H1 (cell line): ENCODE measurements around the gene SCN1B. TPM values are rescaled to one million over a fixed set of nuclear protein-coding genes. Genes with fewer than 3 reads are reported as not detected.

Experiments
- CTCF ChIA-PET: fragments of 300-600 bp; sonication (Branson Sonifier 250); formaldehyde crosslinking; loops from one replicate; lab custom pipeline; 2021; ENCODE audit not compliant: partially characterized antibody; lab: Charles Lee
- POLR2A ChIA-PET: fragments of 300-600 bp; sonication (Branson Sonifier 250); formaldehyde crosslinking; loops from one replicate; lab custom pipeline; 2021; ENCODE audit warnings: inconsistent platforms; ENCODE audit not compliant: partially characterized antibody; lab: Charles Lee
- DNase-seq, 2 experiments: peaks; one replicate each; pipeline versions ENCODE4 v3.0.0 to v3.0.0-alpha.2; 2010 to 2022; ENCODE audit warnings: low spot score in 2 of 2, low read depth in 1 of 2, mixed read lengths in 1 of 2
- FAIRE-seq: peaks from 2 replicates; lab custom pipeline; 2011; peaks lifted over from hg19 to GRCh38; lab: Jason Lieb, UNC
- H2AFZ ChIP-seq: 2 replicates; pipeline ENCODE4 v1.8.1; 2012; ENCODE audit warnings: low read length, inconsistent platforms
- H2AK5ac ChIP-seq: 2 replicates; pipeline ENCODE4 v1.6.1; 2013; ENCODE audit warnings: low read depth, low read length
- H2BK120ac ChIP-seq: replicated peaks from 2 replicates; pipeline ENCODE3; 2013; ENCODE audit warnings: low read depth, low read length, inconsistent platforms
- H2BK12ac ChIP-seq: 2 replicates; pipeline ENCODE4 v1.6.1; 2013; ENCODE audit warnings: low read depth, low read length
- H2BK15ac ChIP-seq: 2 replicates; pipeline ENCODE4 v1.6.1; 2013; ENCODE audit warnings: low read length
- H2BK20ac ChIP-seq: 2 replicates; pipeline ENCODE4 v1.6.1; 2013; ENCODE audit warnings: low read length
- H2BK5ac ChIP-seq: 2 replicates; pipeline ENCODE4 v1.6.1; 2013; ENCODE audit warnings: low read depth, low read length
- H3K14ac ChIP-seq: 2 replicates; pipeline ENCODE4 v1.6.1; 2013; ENCODE audit warnings: inconsistent platforms; ENCODE audit not compliant: insufficient read length
- H3K18ac ChIP-seq: 2 replicates; pipeline ENCODE4 v1.6.1; 2013; ENCODE audit warnings: low read length; ENCODE audit errors: extremely low read depth
- H3K23ac ChIP-seq: 2 replicates; pipeline ENCODE4 v1.6.1; 2013; ENCODE audit warnings: inconsistent platforms; ENCODE audit not compliant: insufficient read length
- H3K23me2 ChIP-seq: 2 replicates; pipeline ENCODE4 v1.6.1; 2013; ENCODE audit warnings: low read depth, low read length
- H3K27ac ChIP-seq: 2 replicates; pipeline ENCODE4 v1.6.1; 2011; ENCODE audit warnings: low read depth, low read length, inconsistent platforms
- H3K27me3 ChIP-seq, 4 experiments: replicated peaks in 1 of 4; 1 replicate in 1 of 4; 2 replicates in 3 of 4; pipeline versions ENCODE4 v1.6.1 to v1.8.1; 2011 to 2013; ENCODE audit warnings: low read length in 3 of 4, mild to moderate bottlenecking in 3 of 4, inconsistent platforms in 2 of 4, mixed read lengths in 2 of 4, moderate library complexity in 1 of 4; ENCODE audit not compliant: control insufficient read depth in 3 of 4, insufficient read depth in 3 of 4; ENCODE audit errors: extremely low read depth in 1 of 4
- H3K36me3 ChIP-seq, 4 experiments: 2 replicates each; pipeline versions ENCODE4 v1.6.1 to v1.8.1; 2011 to 2013; ENCODE audit warnings: mild to moderate bottlenecking in 4 of 4, low read length in 3 of 4, moderate library complexity in 2 of 4, control low read depth in 1 of 4, inconsistent platforms in 1 of 4; ENCODE audit not compliant: insufficient read depth in 4 of 4, control insufficient read depth in 2 of 4
- H3K4ac ChIP-seq: replicated peaks from 2 replicates; pipeline ENCODE3; 2013; ENCODE audit warnings: low read length, low read depth, mixed read lengths, inconsistent platforms; ENCODE audit not compliant: insufficient read length
- H3K4me1 ChIP-seq, 4 experiments: replicated peaks in 1 of 4; 1 replicate in 1 of 4; 2 replicates in 3 of 4; pipeline versions ENCODE4 v1.6.1 to v1.8.1; 2011 to 2013; ENCODE audit warnings: low read length in 3 of 4, inconsistent platforms in 2 of 4, mixed read lengths in 1 of 4; ENCODE audit not compliant: insufficient read depth in 4 of 4, control insufficient read depth in 3 of 4
- H3K4me2 ChIP-seq, 2 experiments: 2 replicates each; pipeline versions ENCODE4 v1.6.1 to v1.8.1; 2011 to 2013; ENCODE audit warnings: low read depth in 2 of 2, low read length in 2 of 2, control low read depth in 1 of 2, inconsistent platforms in 1 of 2, mild to moderate bottlenecking in 1 of 2; ENCODE audit not compliant: insufficient read depth in 1 of 2
- H3K4me3 ChIP-seq, 4 experiments: fragments of 200-600, 300-600 bp in 1 of 4; sonication (generic), shearing (Covaris generic), sonication (Bioruptor Twin) in 1 of 4; 2 replicates each; pipeline versions ENCODE4 v1.5.1 to v1.8.1; 2011 to 2016; ENCODE audit warnings: low read length in 4 of 4, low read depth in 3 of 4, control low read depth in 2 of 4, inconsistent platforms in 2 of 4, mild to moderate bottlenecking in 2 of 4, mixed read lengths in 1 of 4, moderate library complexity in 1 of 4; ENCODE audit not compliant: insufficient read depth in 2 of 4; ENCODE audit errors: extremely low read depth in 1 of 4
- H3K56ac ChIP-seq: replicated peaks from 2 replicates; pipeline ENCODE3; 2013; ENCODE audit warnings: low read depth, mild to moderate bottlenecking, mixed read lengths, low read length, inconsistent platforms; ENCODE audit not compliant: insufficient read length
- H3K79me1 ChIP-seq: 2 replicates; pipeline ENCODE4 v1.6.1; 2013; ENCODE audit warnings: low read depth, low read length, control low read depth
- H3K79me2 ChIP-seq, 2 experiments: 2 replicates each; pipeline versions ENCODE4 v1.6.1 to v1.8.1; 2012 to 2013; ENCODE audit warnings: low read length in 2 of 2, mild to moderate bottlenecking in 2 of 2, inconsistent platforms in 1 of 2; ENCODE audit not compliant: insufficient read depth in 2 of 2, control insufficient read depth in 1 of 2
- H3K9ac ChIP-seq, 4 experiments: replicated peaks in 1 of 4; 1 replicate in 1 of 4; 2 replicates in 3 of 4; pipeline versions ENCODE4 v1.6.1 to v1.8.1; 2011 to 2013; ENCODE audit warnings: low read depth in 3 of 4, low read length in 3 of 4, control low read depth in 2 of 4, mild to moderate bottlenecking in 2 of 4, moderate library complexity in 2 of 4, inconsistent platforms in 1 of 4; ENCODE audit errors: extremely low read depth in 1 of 4
- H3K9me3 ChIP-seq, 2 experiments: 2 replicates each; pipeline versions ENCODE4 v1.6.1 to v1.8.1; 2012 to 2013; ENCODE audit warnings: mild to moderate bottlenecking in 2 of 2, moderate library complexity in 2 of 2, control low read depth in 1 of 2, inconsistent platforms in 1 of 2, low read depth in 1 of 2, low read length in 1 of 2, mixed read lengths in 1 of 2; ENCODE audit not compliant: insufficient read depth in 2 of 2
- H4K20me1 ChIP-seq, 2 experiments: replicated peaks in 1 of 2; 2 replicates each; pipeline versions ENCODE3 to v1.8.1; 2011 to 2013; ENCODE audit warnings: inconsistent platforms in 2 of 2, low read length in 2 of 2, mild to moderate bottlenecking in 1 of 2; ENCODE audit not compliant: insufficient read depth in 2 of 2, control insufficient read depth in 1 of 2
- H4K5ac ChIP-seq: 2 replicates; pipeline ENCODE4 v1.6.1; 2013; ENCODE audit warnings: low read length, low read depth, mixed read lengths, inconsistent platforms; ENCODE audit not compliant: insufficient read length
- H4K8ac ChIP-seq: 2 replicates; pipeline ENCODE4 v1.8.0; 2013; ENCODE audit warnings: mild to moderate bottlenecking, moderate library complexity, low read length, inconsistent platforms; ENCODE audit not compliant: insufficient read depth; ENCODE audit errors: extremely low read depth
- H4K91ac ChIP-seq: replicated peaks from 2 replicates; pipeline ENCODE3; 2013; ENCODE audit warnings: low read length, mixed read lengths, inconsistent platforms; ENCODE audit not compliant: insufficient read length
- E2F6 ChIP-seq: IDR thresholded peaks from 2 replicates; pipeline ENCODE4 v1.6.1; 2012; ENCODE audit warnings: inconsistent platforms
- EZH2 ChIP-seq: fragments of 200-600 bp; sonication (generic); IDR thresholded peaks from 2 replicates; pipeline ENCODE4 v1.7.1; 2012; ENCODE audit warnings: low read depth, mild to moderate bottlenecking, moderate library complexity, low read length, inconsistent platforms; ENCODE audit not compliant: severe bottlenecking
- SRF ChIP-seq: IDR thresholded peaks from 2 replicates; pipeline ENCODE4 v1.6.1; 2011; ENCODE audit warnings: mild to moderate bottlenecking, low read depth, low read length, moderate library complexity
- TAF1 ChIP-seq: IDR thresholded peaks from 2 replicates; pipeline ENCODE4 v1.6.1; 2011; ENCODE audit warnings: mild to moderate bottlenecking, low read depth, low read length
- USF2 ChIP-seq: IDR thresholded peaks from 2 replicates; pipeline ENCODE4 v1.6.1; 2011; ENCODE audit warnings: low read length, improper control_type of control experiment
- WGBS, 2 experiments: shearing (Covaris generic) in 1 of 2; methylation state at CpG; one replicate each; pipeline versions ENCODE4 v1.1.6 to v1.1.7; 2013 to 2015; ENCODE audit warnings: low lambda C conversion rate in 2 of 2, mixed read lengths in 2 of 2, inconsistent platforms in 1 of 2, low coverage in 1 of 2, missing lambda C conversion rate in 1 of 2; ENCODE audit not compliant: insufficient replicate concordance in 2 of 2, insufficient coverage in 1 of 2, insufficient read length in 1 of 2; ENCODE audit errors: extremely low coverage in 1 of 2, missing lambda C conversion rate in 1 of 2; 5-methylcytosine and 5-hydroxymethylcytosine counted together
- polyA plus RNA-seq, 7 experiments: library from polyadenylated mRNA; depleted of rRNA in 3 of 7; stranded (reverse) in 5 of 7; unstranded in 2 of 7; fragments of >200 nt in 5 of 7; fragments of 200-250 nt in 2 of 7; gene quantifications; 1 replicate in 5 of 7; 2 replicates in 1 of 7; 4 replicates in 1 of 7; pipeline versions ENCODE4 v1.2.1 to v1.2.3, GENCODE V29; 2011 to 2013; ENCODE audit warnings: missing spikeins in 2 of 7, mixed read lengths in 2 of 7
- total RNA-seq: library from RNA; stranded (reverse); fragmentation: NEBNext Ultra II Directional; extraction: Animal tissue kit (Norgen Biotek cat#: 25700); gene quantifications from 2 replicates; pipeline ENCODE4 v1.2.1, GENCODE V29; 2021

Gene SCN1B
- total and polyA plus RNA-seq, 2 of the 8 experiments (the other 6 are each of a cell fraction or from before 2014, with no cell fraction given): 3.1 to 3.5 TPM

- Histone ChIP-seq H4K8ac (no peak overlapping the region), H3K23ac (no peak overlapping the region), H2BK120ac (no peak overlapping the region), H3K9ac (no peak overlapping the region), H3K4me2 (no peak overlapping the region), H2AK5ac (no peak overlapping the region), H2BK15ac (no peak overlapping the region), H3K4ac (no peak overlapping the region), H3K4me1 (peaks cover 0 to 10% (median 1%) of the 10 kb centered on the region in 4 experiments; a peak in 3 of 7 replicates), H3K4me3 (no peak overlapping the region), H3K18ac (no peak overlapping the region), H4K20me1 (no peaks in the 10 kb centered on the region), H4K91ac (no peak overlapping the region), H3K56ac (no peak overlapping the region), H3K14ac (no peak overlapping the region), H3K27me3 (peaks cover 0 to 2% (median 0%) of the 10 kb centered on the region in 4 experiments; a peak in 1 of 7 replicates), H2AFZ (no peak overlapping the region), H4K5ac (no peak overlapping the region), H2BK20ac (0 out of 2 replicates have a peak overlapping the region, but pooled peaks have one; percentile 34), H3K79me1 (no peaks in the 10 kb centered on the region), H3K27ac (no peak overlapping the region), H3K79me2 (no peaks in the 10 kb centered on the region), H3K23me2 (no peaks in the 10 kb centered on the region), H3K9me3 (no peaks in the 10 kb centered on the region; a peak in 1 of 4 replicates), H2BK5ac (no peak overlapping the region), H3K36me3 (no peaks in the 10 kb centered on the region), H2BK12ac (peak overlapping the region; percentile 43; the same call in 1 of the 2 replicates)
- ChIA-PET POLR2A (interaction anchor here (2.4 kb wide), 1 partner anchor 17 kb away, joined by 7 read pairs; no protein-coding TSS in a partner anchor), CTCF (interaction anchor here (1.4 to 4.5 kb wide), 3 partner anchors 29 to 186 kb away, joined by 5 to 28 read pairs (median 6); no protein-coding TSS in a partner anchor)
- DNase-seq: no peak
- FAIRE-seq: no peak
- 77% methylated on average over 3 of the region's 3 CpGs; no CpG with 5 or more reads in 1 of the 2 experiments for WGBS, 2 experiments
- TF ChIP-seq SRF: no peak
- no peak for TF ChIP-seq E2F6
- no peak for TF ChIP-seq EZH2
- TF ChIP-seq USF2: no peak
- no peak for TF ChIP-seq TAF1
Measured at GRCh38 chr19:35084509-35084762, 54.2 kb downstream of the SCN1B start.
